Posterior vena cava (tissue), 2 donors: ENCODE results near the gene VPS16. TPM values are rescaled to one million over a fixed set of nuclear protein-coding genes. Genes with fewer than 3 reads are reported as not detected.

ENCODE experiments used
- total RNA-seq, 2 donors: library from RNA; stranded (reverse); fragmentation: NEBNext Ultra II Directional; extraction: Animal tissue kit (Norgen Biotek cat#: 25700); gene quantifications; one replicate each; pipeline ENCODE4 v1.2.1, GENCODE V29; 2021
- donor health status: DM: yes; HTN: yes; CAD: no.
- donor health status: DM: yes; HTN: yes; CAD: no.

VPS16 gene
- total RNA-seq, 2 donors from 2014 or later, result 32.3 to 33.1 TPM

Other genes with a start within 250 kb of the VPS16 start
- gene NOP56, start 188.1 kb upstream of the VPS16 start, total RNA-seq, result 10 to 100 TPM; 78.7 to 79.7 TPM
- gene IDH3B, start 176.5 kb upstream of the VPS16 start, total RNA-seq, result 10 to 100 TPM; 47.3 to 48.3 TPM
- 10 to 100 TPM; 11.1 to 17.4 TPM for gene EBF4, start 148.0 kb upstream of the VPS16 start, total RNA-seq
- 10 to 100 TPM in 1 of 2 donors, 1 to 10 TPM in 1; 9.6 to 36.6 TPM for gene CPXM1, start 40.1 kb upstream of the VPS16 start, total RNA-seq
- not detected for gene C20orf141, start 25.8 kb upstream of the VPS16 start, total RNA-seq
- gene TMEM239, start 24.4 kb upstream of the VPS16 start, total RNA-seq, result not detected
- gene PCED1A, start 90 bp upstream of the VPS16 start, total RNA-seq, result 10 to 100 TPM; 20.1 to 24.8 TPM
- 10 to 100 TPM; 49.2 to 62.5 TPM for gene PTPRA, start 32.7 kb downstream of the VPS16 start, total RNA-seq
- gene GNRH2, start 202.9 kb downstream of the VPS16 start, total RNA-seq, result under 1 TPM in 1 of 2 donors, not detected in 1; 0.43 TPM
- 10 to 100 TPM; 22.4 to 26.2 TPM for gene MRPS26, start 205.3 kb downstream of the VPS16 start, total RNA-seq
- gene OXT, start 230.9 kb downstream of the VPS16 start, total RNA-seq, result not detected
- gene AVP, start 244.0 kb downstream of the VPS16 start, total RNA-seq, result not detected